Nephron progenitor cell (in vitro differentiated cells): ENCODE measurements around the gene RCHY1.

Experiments
- DNase-seq: peaks from one replicate; pipeline ENCODE4 v3.0.0; 2021
- H3K27ac Mint-ChIP-seq: 2 replicates; pipeline ENCODE4 v1.8.0; 2021; ENCODE audit warnings: mild to moderate bottlenecking, moderate library complexity, mixed read lengths
- H3K27me3 Mint-ChIP-seq: 2 replicates; pipeline ENCODE4 v1.8.0; 2021; ENCODE audit warnings: mild to moderate bottlenecking, low read depth, mixed read lengths; ENCODE audit not compliant: poor library complexity
- H3K36me3 Mint-ChIP-seq: 2 replicates; pipeline ENCODE4 v1.8.0; 2021; ENCODE audit warnings: low read depth, mixed read lengths
- H3K4me1 Mint-ChIP-seq: 2 replicates; pipeline ENCODE4 v1.8.0; 2021; ENCODE audit warnings: mixed read lengths
- H3K4me3 Mint-ChIP-seq: 2 replicates; pipeline ENCODE4 v1.8.0; 2021; ENCODE audit warnings: mild to moderate bottlenecking, moderate library complexity, mixed read lengths
- H3K9me3 Mint-ChIP-seq: 2 replicates; pipeline ENCODE4 v1.8.0; 2021; ENCODE audit warnings: mild to moderate bottlenecking, moderate library complexity, mixed read lengths
- CTCF ChIP-seq: fragments of 200-600 bp; sonication (generic); IDR thresholded peaks from 2 replicates; pipeline ENCODE4 v1.5.0; 2021; ENCODE audit warnings: antibody characterized with exemption

RCHY1 gene

GRCh38 chr4:75502671-75503070 lies 11.5 kb downstream of the RCHY1 start:
- Mint-ChIP-seq H3K36me3 (peaks cover 88% of the 10 kb centered on the region), H3K27me3 (no peaks in the 10 kb centered on the region)
- TF ChIP-seq CTCF: no peak

GRCh38 chr4:75499900-75500299 lies 14.3 kb downstream of the RCHY1 start:
- H3K27me3 Mint-ChIP-seq: no peaks in the 10 kb centered on the region
- no peaks in the 10 kb centered on the region for H3K4me1 Mint-ChIP-seq
- peaks cover 81% of the 10 kb centered on the region for H3K36me3 Mint-ChIP-seq
- H3K9me3 Mint-ChIP-seq: peaks cover 33% of the 10 kb centered on the region
- H3K4me3 Mint-ChIP-seq: no peak overlapping the region
- DNase-seq: no peak
- H3K27ac Mint-ChIP-seq: no peak overlapping the region
- no peak for TF ChIP-seq CTCF

More at GRCh38 chr4:75502671-75503070, 11.5 kb downstream of the RCHY1 start:
- Mint-ChIP-seq H3K4me1 (no peaks in the 10 kb centered on the region), H3K9me3 (peaks cover 29% of the 10 kb centered on the region), H3K4me3 (no peak overlapping the region), H3K27ac (no peak overlapping the region)
- no peak for DNase-seq

- no peak overlapping the region for H3K27ac Mint-ChIP-seq
- H3K4me3 Mint-ChIP-seq: no peak overlapping the region
- no peak for TF ChIP-seq CTCF
- DNase-seq: no peak
- H3K36me3 Mint-ChIP-seq: peaks cover 68% of the 10 kb centered on the region
- H3K9me3 Mint-ChIP-seq: peaks cover 33% of the 10 kb centered on the region
- no peaks in the 10 kb centered on the region for H3K27me3 Mint-ChIP-seq
- no peaks in the 10 kb centered on the region for H3K4me1 Mint-ChIP-seq
These were observed 16.2 kb downstream of the RCHY1 start for GRCh38 chr4:75498041-75498440.

- Mint-ChIP-seq H3K4me1 (no peaks in the 10 kb centered on the region), H3K27ac (no peak overlapping the region), H3K9me3 (peaks cover 33% of the 10 kb centered on the region), H3K4me3 (no peak overlapping the region), H3K27me3 (no peaks in the 10 kb centered on the region), H3K36me3 (peaks cover 61% of the 10 kb centered on the region)
- no peak for TF ChIP-seq CTCF
- DNase-seq: no peak
These were observed 17.1 kb downstream of the RCHY1 start for GRCh38 chr4:75497133-75497532.

GRCh38 chr4:75496406-75496805 lies 17.8 kb downstream of the RCHY1 start:
- Mint-ChIP-seq H3K27me3 (no peaks in the 10 kb centered on the region), H3K9me3 (peaks cover 33% of the 10 kb centered on the region), H3K4me1 (no peaks in the 10 kb centered on the region), H3K27ac (peak overlapping the region; percentile 15), H3K36me3 (peaks cover 56% of the 10 kb centered on the region), H3K4me3 (no peak overlapping the region)
- TF ChIP-seq CTCF: no peak
- DNase-seq: no peak

- no peak overlapping the region for H3K4me3 Mint-ChIP-seq
- H3K27ac Mint-ChIP-seq: no peak overlapping the region
- no peak for DNase-seq
- no peaks in the 10 kb centered on the region for H3K27me3 Mint-ChIP-seq
- no peaks in the 10 kb centered on the region for H3K4me1 Mint-ChIP-seq
- peaks cover 32% of the 10 kb centered on the region for H3K9me3 Mint-ChIP-seq
- no peak for TF ChIP-seq CTCF
- peaks cover 55% of the 10 kb centered on the region for H3K36me3 Mint-ChIP-seq
These were observed 18.7 kb downstream of the RCHY1 start for GRCh38 chr4:75495476-75495875.
